GM19239 (cell line): ENCODE data around the gene PPIP5K1.

Source experiments
- DNase-seq: peaks from one replicate; pipeline ENCODE4 v3.0.0; 2011; ENCODE audit warnings: low spot score; ENCODE audit not compliant: insufficient read length
- FAIRE-seq: peaks from 2 replicates; lab custom pipeline; 2011; peaks lifted over from hg19 to GRCh38; lab: Jason Lieb, UNC

Gene PPIP5K1

GRCh38 chr15:43493703-43494472 is 96.1 kb downstream of the PPIP5K1 start:
- FAIRE-seq (no peak), DNase-seq (no peak)

- DNase-seq (peak; percentile 86), FAIRE-seq (peak; percentile 96)
Observed at GRCh38 chr15:43492673-43493601, 97.1 kb downstream of the PPIP5K1 start, which contains the start of gene TP53BP1. Gene TP53BP1 (minus strand): TSS chr15:43493156. CDS start chr15:43493043, 113 bp downstream.

GRCh38 chr15:43492266-43492665 is 97.7 kb downstream of the PPIP5K1 start:
- FAIRE-seq, result no peak
- DNase-seq, result no peak

GRCh38 chr15:43489191-43489590 is 100.8 kb downstream of the PPIP5K1 start:
- FAIRE-seq, result no peak
- DNase-seq, result no peak

DNA sequence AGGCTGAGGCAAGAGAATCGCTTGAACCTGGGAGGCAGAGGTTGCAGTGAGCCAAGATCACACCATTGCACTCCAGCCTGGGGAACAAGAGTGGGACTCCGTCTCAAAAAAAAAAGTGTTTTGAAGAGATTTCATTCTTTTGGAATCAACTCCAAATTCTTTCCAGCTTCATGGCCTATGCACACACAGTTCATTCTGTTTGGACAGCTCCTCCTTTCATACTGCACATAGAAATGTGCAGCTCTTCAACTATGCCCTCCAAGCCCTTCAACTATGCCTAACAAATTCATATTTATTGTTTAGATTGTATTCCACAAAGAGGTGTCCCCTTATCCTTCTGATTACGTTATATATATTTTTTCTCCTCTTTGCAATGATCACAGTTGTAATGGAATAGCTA is 101.2 kb downstream of the PPIP5K1 start:
- no peak for FAIRE-seq
- no peak for DNase-seq

DNA sequence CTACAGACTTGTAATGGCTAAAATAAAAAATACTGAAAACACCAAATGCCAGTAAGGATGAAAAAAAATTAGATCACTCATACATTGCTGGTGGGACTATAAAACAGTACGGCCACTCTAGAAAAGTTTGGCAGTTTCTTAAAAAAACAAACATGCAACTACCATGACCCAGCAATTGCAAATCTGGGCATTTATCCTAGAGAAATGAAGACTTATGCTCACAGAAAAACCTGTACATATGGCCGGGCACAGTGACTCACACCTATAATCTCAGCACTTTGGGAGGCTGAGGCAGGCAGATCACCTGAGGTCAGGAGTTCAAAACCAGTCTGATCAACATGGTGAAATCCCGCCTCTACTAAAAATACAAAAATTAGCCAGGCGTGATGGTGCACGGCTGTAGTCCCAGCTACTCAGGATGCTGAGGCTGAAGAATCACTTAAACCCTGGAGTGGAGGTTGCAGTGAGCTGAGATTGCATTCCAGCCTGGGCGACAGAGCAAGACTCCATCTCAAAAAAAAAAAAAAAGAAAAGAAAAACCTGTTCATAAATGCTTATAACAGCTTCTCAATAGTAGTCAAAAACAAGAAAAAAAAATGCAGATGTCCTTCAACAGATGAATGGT is 102.6 kb downstream of the PPIP5K1 start:
- no peak for FAIRE-seq

GRCh38 chr15:43484455-43484854 is 105.6 kb downstream of the PPIP5K1 start:
- DNase-seq, result no peak
- no peak for FAIRE-seq

More for the DNA sequence above, 102.6 kb downstream of the PPIP5K1 start:
- no peak for DNase-seq
